NCI-H187 treated with DMSO at 0.1 percent for 48 hours (cell line): ENCODE results near the gene CDT1.

Source experiments
- DNase-seq: peaks from one replicate; lab custom pipeline; 2025; lab: John Stamatoyannopoulos, UW

The CDT1 gene

DNA sequence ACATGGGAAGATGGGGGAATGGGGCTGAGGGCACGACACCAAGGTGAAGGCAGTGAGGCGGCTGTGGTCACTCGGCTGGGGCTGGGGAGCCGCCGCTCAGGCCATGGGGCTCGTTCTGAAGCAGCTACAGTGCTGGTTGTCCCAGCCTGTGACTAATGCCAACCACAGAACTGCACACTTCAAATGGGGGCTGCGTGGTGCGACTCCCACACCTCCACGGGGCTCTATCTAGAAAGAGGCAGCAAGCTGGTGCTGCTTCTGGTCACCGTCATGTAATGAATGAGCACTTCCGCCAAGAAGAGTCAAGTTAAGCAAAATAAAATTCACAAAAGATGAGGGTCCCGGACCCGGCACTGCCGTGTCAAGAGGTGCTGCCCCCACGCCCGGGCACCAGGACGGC is 33.2 kb downstream of the CDT1 start:
- DNase-seq: no peak

DNA sequence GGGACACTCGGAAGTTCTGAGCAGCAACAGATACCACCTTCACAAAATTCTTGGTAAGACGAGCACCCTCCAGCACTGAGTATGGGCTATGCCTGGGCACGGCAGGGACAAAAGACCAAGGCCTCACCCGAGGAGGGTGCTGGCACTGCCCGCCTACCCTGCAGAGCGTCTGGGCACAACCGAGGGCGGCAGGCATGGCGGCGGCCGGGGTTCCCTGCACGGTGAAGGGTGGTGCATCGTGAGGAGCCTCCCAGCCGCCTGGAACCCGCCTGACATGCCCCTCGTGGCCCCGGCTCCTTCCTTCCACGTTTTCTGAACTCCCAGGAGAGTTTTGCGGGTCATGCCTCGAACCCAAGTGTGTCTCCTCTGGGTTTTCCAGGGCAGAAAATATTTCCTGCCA is 34.2 kb downstream of the CDT1 start:
- no peak for DNase-seq

DNA sequence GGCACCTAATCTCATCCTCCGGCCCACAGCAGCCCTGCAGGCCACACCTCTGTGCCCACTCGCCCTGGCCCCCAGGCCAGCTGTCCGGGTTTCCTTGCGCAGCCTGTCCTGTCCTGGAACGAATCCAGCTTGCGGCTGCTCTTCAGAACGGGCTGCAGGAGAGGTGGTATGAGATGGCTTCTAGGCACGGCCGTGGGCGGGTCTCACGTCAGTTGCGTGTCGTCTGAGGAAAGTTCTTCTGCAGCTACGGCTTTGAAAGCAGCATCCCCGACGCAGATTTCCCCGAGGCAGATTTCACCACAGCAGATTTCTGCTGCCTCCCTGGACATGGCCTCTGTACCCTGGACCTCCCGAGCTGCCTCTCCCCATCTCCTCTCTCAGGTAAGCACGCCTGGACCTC is 35.0 kb downstream of the CDT1 start:
- DNase-seq: no peak

DNA sequence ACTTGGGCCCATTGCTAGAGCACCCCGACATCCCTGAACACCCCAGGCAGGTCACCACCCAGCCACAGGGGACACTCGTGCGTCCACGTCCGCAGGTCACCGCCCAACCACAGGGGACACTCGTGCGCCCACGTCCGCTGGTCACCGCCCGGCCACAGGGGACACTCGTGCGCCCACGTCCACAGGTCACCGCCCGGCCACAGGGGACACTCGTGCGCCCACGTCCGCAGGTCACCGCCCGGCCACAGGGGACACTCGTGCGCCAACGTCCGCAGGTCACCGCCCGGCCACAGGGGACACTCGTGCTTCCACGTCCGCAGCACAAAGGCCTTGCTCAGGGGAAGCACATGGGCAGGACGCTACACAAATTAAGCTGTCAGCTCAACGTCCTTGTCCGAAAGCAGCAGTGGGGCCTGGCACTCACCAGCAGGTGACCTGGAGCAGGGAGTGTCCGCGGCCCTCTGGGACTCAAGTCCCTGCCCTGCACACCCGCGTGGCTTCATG is 35.5 kb downstream of the CDT1 start:
- no peak for DNase-seq

DNA sequence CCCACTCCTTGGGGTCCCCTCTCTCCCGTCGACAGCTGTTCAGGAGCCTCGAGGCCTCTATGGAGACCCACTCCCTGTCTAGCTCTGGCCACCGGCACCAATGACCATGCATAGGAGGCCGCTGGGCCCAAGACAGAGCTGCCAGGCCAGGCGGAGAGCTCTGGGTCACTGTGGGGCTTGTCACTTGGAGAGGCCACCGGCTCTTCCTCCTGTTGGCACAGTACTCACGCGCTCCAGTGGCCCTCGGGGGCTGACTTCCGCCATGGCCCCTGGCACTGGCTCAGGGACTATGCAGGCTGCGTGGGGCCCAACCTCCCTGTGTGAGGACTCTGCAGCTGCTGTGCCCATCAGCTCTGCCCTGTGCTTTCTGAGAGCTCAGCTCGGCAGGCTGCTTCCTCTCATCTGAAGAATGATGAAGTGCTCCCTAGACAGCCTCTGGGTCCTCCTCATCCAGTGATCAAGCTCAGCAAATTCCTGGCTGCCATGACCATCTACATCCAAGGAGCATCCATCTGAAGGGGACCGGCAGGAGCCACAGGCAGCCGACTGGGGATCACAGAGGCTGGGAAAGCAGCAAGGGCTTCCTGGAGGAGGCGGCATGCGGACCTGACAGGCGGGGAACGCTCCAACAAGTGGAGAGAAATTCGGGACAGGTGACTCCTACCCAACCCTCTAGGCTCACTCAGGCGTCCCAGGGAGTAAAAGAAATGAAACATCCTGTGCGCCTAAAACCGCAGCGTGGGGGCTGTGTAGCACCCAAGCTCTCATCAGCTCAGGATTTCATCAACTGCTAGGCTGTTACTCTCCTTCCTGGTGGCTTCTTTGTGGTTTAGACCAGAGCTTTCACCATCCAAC is 36.4 kb downstream of the CDT1 start:
- DNase-seq: no peak

DNA sequence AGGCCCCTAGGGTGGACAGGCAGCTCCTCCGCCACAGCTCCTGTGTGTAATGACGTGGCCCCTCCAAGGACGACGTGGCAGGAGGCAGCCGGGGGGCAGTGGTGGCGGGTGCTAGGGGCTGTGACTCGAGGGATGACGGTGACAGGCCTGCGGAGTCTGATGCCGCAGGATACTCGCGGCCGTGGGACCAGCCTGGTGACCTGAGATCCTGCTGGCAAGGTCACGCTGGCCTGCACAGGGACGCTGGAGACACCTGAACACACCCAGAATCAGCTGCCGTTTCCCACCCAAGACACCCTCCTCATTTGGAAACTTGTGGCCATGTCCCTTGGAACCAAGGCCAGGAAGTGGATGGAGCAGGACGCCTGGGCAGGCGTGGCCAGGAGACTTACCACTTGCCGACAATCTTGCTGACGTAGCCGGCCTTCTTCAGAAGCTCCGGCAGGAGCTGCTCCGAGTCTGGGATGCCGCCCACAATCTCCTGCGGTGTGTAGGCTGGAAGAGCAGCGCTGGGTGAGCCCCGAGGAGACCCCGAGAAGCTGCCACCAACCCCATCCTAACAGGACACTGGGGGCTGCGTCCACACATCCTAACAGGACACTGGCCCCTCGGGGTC is 37.1 kb downstream of the CDT1 start:
- DNase-seq: no peak

DNA sequence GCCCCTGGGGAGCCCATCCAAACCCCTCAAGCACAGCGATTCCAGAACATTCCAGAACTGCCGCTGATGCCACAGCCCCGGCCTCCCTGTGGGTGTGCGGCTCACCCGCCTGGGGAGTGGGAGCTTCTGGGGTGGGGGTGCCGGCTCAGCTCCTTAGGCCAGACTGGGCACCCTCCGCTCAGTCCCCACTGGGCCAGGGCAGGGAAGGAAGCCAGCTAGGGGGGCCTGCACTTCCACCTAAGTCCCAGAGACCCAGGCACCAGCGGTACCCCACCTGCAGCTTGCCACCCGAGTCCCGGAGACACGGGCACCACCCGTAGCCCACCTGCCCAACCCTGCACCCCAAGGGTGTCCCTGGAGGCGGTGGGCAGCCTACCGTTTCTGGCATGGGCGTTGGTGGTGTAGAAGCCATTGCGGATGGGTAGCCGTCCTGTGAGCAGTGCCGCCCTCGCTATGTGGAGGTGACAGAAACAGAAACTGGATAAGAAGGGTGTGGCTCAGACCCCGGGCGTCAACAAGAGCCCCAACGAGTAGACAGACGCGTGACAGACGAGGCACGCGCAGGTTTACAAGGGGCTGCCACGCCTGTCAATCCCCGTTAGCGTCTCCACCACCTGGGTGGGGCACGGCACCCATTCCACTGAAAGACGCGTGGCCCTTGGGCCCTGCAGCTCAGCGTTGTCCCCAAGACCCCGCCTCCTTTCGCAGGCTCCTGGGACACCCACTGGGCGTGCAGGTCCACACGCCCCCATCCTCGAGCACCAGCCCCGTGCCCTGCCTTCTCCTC is 38.1 kb downstream of the CDT1 start:
- DNase-seq: no peak

DNA sequence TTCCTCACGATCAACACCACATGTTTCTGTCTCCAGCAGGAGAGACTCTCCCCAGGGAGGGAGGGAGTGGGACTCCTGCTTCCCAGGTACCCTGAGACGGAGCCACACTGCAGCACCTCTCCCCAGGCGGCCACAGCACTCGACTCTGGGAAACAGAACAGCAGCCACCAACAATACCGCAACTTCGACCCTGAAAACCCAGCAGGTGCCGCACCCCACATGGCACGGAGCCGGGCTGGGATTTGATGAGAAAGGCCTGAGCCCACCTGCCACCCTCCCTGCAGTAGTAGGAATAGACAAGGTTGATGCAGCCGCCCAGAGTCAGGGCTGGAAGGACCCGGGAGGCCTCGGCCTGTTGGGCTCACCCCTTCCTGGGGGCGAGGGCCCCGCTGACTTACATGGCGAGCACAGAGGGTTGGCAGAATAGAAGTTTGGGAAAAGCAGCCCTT is 38.7 kb downstream of the CDT1 start:
- DNase-seq: no peak

DNA sequence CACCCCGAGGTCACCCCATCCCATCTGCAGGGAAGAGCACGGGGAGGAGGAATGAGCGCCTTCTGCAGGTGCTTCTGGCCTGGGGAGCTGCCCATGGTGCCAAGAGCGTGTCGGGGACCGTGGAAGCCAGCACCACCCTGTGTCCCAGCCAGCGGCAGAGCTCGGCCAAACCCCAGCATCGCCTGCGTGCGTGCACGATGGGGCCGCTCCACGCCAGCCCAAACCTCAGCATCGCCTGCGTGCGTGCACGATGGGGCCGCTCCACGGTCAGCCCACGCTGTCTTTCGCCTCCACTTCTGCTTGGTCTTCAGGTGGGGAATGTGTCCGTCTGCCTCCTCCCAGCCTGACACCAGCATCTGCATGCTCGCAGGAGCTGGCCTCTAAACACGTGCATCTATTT is 39.2 kb downstream of the CDT1 start:
- no peak for DNase-seq

DNA sequence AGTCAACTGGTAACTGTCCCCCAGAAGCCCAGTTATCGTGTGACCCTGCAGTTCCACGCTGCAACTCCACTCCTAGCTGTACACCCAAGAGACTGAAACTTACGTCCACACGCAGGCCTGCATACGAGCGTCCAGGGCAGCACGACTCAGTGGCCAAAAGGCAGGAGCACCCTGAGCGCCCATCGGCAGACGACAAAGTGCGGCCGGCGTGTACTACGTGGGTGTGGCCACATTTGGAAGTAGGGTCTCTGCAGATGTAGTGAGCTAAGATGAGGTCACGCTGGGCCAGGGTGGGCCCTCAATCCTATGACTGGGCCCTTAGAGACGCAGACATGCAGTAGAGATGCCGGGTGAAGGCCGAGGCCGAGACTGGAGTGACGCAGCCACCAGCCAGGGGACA is 39.7 kb downstream of the CDT1 start:
- no peak for DNase-seq

DNA sequence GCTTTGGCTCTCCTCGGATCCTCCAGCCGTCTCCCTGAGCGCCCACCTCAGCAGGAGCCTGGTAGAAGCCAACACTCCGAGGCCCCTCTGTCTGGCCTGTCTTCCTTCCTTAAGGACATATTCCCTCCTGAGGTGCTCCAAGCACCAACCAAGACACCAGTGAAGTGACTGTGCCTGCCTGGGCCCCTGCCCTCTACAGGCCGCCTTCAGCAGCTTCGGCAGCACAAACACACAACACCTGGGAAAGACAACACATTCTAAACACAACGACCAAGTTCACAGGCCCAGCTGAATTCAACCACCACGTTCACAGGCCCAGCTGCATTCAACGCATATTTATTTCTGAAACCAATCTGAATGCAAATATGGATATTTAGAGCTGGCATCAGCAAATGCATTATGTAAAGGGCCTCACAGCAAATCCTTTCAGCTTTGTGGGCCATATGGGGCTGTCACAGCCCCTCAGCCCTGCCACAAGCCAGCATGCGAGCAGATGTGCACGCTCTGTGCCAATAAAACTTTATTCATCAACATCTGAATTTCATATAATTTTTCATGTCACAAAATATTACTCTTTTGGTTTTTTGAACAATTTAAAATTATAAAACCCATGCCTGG is 40.9 kb downstream of the CDT1 start:
- no peak for DNase-seq

DNA sequence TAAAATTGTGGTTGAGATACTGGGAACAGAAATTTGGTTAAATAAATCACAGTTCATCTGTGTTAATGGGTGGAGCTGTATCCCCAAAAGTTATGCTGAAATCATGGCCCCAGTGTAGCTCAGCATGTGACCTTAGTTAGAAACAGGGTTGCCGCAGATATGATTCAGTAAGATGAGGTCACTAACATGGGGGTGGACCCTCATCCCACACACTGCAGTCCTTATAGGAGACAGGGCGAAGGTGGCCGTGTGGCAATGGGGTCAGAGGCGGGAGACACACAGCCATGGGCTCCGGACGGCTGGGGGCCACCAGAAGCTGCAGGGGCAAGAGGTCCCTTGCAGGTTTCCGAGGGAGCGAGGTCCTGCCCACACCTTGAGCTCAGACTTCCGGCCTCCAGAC is 42.5 kb downstream of the CDT1 start:
- no peak for DNase-seq

DNA sequence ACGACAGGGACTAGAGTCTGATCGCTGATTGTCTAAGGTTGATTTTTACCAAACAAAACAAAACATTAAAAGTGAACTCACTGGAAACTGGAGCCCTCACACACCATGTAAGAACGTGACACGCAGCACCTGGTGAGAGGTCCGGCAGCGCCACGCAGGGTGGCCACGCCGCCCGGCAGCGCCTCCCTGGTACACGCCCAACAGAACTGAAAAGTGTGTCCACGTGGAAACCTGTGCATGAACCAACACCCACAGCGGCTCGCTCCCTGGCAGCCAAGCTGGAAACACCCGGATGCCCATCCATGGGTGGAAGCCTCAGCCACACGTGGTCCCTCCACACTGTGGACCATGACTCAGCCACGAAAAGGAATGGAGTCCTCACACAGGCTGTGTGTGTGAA is 44.1 kb downstream of the CDT1 start:
- no peak for DNase-seq

DNA sequence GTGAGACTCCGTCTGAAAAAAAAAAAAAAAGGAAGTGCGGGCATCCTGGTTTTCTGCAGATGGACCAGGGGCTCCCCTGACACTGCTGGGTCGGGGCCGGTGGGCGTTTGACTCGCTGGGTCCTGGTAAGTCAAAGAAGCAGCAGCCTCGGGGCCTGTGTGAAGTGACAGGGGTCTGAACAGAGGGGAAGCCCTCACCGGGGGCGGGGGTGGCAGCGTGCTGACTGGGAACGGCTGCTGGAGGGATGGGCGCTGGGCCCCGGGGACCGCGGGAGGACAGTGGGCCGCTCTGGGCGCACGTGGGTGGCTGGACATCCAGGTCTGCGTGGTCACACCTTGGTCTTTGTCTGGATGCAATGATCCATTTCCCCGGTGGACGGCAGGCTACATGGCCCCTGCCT is 45.0 kb downstream of the CDT1 start:
- DNase-seq: no peak

DNA sequence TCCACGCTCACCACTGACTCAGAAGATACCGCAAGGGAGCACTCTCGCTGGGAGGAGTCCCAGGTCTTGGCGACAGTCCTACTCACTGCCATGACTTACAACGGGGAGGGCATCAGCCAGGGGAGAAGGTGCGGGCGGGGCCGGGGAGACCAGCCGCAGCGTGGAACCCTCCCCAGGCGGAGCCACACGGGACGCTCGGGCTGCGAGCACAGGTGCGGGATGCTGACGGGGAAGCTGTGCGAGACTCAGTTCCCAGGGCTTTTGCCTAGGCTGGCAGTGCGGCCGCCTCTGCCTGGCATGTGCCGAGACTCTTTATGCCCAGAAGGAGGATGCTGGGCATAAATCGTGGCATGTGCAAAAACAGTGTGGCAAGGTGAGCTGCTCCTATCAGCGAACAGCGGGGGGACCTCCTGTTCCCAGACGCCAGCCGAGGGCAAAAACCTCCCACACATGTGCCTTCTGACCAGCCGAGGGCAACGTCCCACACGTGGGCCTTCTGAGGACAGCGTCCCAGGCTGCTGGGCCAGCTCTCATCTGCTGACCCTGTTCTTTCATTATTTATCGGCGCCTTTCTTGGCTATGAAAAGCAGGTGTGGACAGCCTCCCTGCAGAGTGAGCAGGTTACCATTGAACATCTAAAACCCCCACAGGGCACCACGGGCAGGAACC is 47.1 kb downstream of the CDT1 start:
- no peak for DNase-seq

DNA sequence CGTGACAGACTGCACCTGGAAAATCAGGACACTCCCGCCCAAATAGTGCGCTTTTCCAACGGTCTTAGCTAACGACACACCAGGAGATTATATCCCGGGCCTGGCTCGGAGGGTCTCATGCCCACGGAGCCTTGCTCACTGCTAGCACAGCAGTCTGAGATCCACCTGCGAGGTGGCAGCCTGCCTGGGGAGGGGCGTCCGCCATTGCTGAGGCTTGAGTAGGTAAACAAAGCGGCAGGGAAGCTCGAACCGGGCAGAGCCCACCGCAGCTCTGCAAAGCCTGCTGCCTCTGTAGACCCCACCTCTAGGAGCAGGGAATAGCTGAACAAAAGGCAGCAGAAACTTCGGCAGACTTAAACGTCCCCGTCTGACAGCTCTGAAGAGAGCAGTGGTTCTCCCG is 48.0 kb downstream of the CDT1 start:
- no peak for DNase-seq

DNA sequence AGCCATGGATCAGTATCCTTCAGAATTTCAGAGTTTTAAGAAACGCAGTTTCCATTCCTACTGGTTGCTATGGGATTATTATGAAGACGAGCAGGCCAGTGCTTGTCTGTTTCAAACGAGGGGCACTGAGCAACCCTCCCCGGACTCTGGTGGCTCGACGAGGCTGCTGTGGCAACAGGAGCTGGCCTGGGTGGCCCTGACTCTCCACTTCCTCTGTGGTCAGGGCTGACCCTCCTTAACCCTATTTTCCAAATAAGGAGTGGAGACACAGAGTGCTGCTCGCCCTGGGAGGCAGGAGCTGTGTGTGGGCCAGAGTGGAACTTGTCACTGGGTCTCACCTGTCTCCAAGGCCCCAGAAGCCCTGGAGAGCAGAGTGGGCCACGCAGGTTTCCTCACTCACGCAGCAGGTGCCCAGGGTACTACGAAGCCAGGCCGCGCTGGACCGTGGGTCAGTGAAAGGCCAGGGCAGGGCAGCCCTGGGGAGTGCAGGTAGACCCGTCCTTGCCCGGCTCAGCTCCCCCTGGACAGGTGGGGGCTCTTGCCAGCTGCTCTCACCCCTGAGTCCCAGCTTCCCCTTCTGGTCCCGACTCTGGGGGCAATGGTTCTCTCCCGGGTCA is 49.8 kb downstream of the CDT1 start:
- no peak for DNase-seq

DNA sequence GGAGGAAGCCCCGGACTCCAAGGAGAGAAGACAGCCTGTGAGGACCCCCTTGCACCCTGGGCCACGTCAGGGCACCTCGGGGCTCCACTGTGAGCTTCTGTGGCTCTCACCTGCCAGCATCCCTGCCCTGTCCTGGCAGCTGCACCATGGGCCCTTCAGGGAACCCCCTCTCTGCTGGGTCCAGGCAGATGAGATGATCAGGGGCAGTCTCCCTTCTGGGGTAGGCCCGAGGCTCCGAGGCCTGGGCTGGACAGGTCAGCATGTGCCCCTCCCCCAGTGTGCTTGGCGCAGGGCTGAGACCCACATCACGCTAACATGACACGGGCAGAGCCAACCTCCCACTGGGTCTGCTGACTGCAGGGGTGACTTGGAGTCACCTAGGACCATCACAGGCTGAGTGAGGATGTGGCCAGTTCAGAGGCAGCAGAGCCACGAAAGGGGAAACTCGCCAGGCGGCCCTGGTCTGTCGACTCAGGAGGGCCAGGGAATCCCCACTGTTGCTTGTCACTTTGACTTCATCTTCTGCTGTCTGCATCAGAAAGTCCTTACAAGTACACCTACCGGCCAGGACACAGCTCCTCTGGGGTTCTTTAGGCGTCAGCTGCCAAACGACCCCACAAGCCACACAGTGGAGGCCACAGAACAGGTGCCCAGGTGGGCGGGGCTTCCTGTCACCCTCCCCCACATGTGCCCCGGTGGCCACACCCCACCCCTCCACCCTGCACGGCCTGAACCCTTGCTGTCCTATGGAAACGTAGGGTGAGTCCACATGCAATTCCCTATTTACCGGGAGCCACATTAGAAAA is 50.9 kb downstream of the CDT1 start:
- no peak for DNase-seq

DNA sequence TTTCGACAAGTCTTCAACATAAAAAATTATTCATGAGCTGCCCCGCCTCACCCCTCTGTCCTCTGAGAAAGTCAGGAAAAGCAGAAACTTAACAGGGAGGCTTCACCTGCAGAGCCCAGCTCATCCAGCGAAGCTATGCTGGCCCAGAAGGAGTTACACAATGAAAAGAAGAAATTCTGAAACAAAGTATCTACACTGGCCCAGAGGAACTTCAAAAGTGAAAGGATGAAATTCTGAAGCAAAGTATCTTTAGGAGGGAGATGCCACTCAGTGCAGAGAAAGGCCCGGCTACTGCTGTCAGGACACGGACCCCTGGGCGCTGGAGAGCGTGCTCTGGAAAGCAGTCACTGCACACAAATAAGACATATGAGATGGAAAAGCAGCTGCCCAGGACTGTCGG is 51.6 kb downstream of the CDT1 start:
- DNase-seq: no peak

DNA sequence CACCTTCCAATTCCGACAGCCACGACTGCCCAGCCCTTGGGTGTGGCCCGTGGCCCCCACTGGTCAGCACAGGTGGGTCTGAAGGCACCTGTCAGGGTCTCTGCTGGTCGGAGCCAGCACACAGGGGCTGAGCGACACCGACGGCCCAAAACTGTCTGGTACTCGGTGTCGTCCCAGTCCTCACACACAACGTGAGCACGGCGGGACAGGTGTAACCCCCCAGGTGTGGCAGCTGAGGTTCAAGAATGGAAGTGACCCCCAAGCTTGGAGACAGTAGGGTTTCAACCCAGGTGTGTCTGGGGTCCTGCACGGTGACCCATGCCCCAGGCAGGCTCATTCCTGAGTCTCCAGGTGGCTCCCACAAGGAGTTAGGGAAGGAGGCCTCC is 52.1 kb downstream of the CDT1 start:
- DNase-seq: no peak
